Activated CD8-positive, alpha-beta memory T cell treated with anti-CD3 and anti-CD28 coated beads, Interleukin-2, amount 10 ng/mL, durations not matched to agents 7 days and 5 days (primary cell): Measurements from ENCODE around the gene PRRT1. TPM values are rescaled to one million over a fixed set of nuclear protein-coding genes. Genes with fewer than 3 reads are reported as not detected.
"Not testable (repeated sequence)": the region's sequence is repeated elsewhere in the genome, so short reads cannot be mapped to it uniquely, and the experiment has no call there.

Experiments used
- ATAC-seq: fragments of 150-1000 bp; cut with Tn5 transposase; one replicate; pipeline ENCODE4 v1.10.0; 2021; ENCODE audit warnings: moderate library complexity
- CTCF ChIA-PET: fragments of 350-600 bp; sonication (Branson Sonifier 250); formaldehyde crosslinking; loops from one replicate; lab custom pipeline; 2021; ENCODE audit warnings: antibody characterized with exemption; lab: Charles Lee
- DNase-seq: peaks from one replicate; pipeline ENCODE4 v3.0.0-alpha.2; 2020
- H3K27ac Mint-ChIP-seq: one replicate; pipeline ENCODE4 v1.8.0; 2021; ENCODE audit warnings: mild to moderate bottlenecking, mixed read lengths
- H3K27me3 Mint-ChIP-seq: one replicate; pipeline ENCODE4 v1.8.0; 2021; ENCODE audit warnings: mixed read lengths
- H3K36me3 Mint-ChIP-seq: one replicate; pipeline ENCODE4 v1.8.0; 2021; ENCODE audit warnings: mild to moderate bottlenecking, mixed read lengths
- H3K4me1 Mint-ChIP-seq: one replicate; pipeline ENCODE4 v1.8.0; 2021; ENCODE audit warnings: mixed read lengths
- H3K4me3 Mint-ChIP-seq: one replicate; pipeline ENCODE4 v1.8.0; 2021; ENCODE audit warnings: mild to moderate bottlenecking, moderate library complexity, mixed read lengths
- H3K9me3 Mint-ChIP-seq: one replicate; pipeline ENCODE4 v1.8.0; 2022; ENCODE audit warnings: low read depth, mixed read lengths
- total RNA-seq, 2 experiments: library from RNA; stranded (reverse); gene quantifications; one replicate each; pipeline ENCODE4 v1.2.3, GENCODE V29; 2021

PRRT1 gene
- under 1 TPM; 0.23 to 0.28 TPM for total RNA-seq

GRCh38 chr6:32151863-32152768, at the start of gene PRRT1:
TSS of gene PRRT1 (minus strand) at chr6:32151939. CDS start at chr6:32151827, 112 bp downstream.
- Mint-ChIP-seq H3K27ac (no peak within 1 kb of the TSS), H3K36me3 (peaks cover 1% of the 10 kb centered on the region), H3K4me3 (no peak within 1 kb of the TSS), H3K27me3 (peaks cover 50% of the 10 kb centered on the region), H3K9me3 (no peaks in the 10 kb centered on the region), H3K4me1 (peaks cover 32% of the 10 kb centered on the region)
- no peak for DNase-seq
- CTCF ChIA-PET: interaction anchor here (1.1 to 1.6 kb wide), 4 partner anchors 21 to 43 kb away, joined by 3 to 5 read pairs (median 3); no protein-coding TSS in a partner anchor
- no peak for ATAC-seq

- H3K4me1 Mint-ChIP-seq: peaks cover 6% of the 10 kb centered on the region
- CTCF ChIA-PET: no interaction called here
- H3K27ac Mint-ChIP-seq: no peak overlapping the region
- peaks cover 6% of the 10 kb centered on the region for H3K27me3 Mint-ChIP-seq
- no peak overlapping the region for H3K4me3 Mint-ChIP-seq
- no peaks in the 10 kb centered on the region for H3K9me3 Mint-ChIP-seq
- ATAC-seq: no peak
- H3K36me3 Mint-ChIP-seq: no peaks in the 10 kb centered on the region
- no peak for DNase-seq
Measured at GRCh38 chr6:32200711-32201475, 49.2 kb upstream of the PRRT1 start.

DNA sequence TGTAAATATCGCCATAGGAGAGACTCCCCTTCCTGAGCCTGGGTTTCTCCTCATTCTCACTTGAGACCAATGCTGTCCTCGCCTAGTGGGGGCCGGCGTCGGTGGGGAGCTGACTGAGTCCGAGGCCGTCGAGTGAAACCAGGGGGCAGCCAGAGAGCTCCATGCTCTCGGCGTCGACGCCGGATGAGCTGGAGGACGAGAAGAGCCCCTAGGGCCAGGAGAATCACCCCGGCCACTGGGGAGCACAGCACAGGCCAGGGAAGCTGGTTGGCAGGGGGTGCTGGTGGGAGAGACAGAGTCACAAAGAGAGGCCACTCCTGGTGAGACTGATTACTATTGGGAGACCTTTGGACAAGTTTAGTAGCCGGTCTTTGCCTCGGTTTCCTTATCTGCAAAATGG, 47.1 kb upstream of the PRRT1 start:
- no peaks in the 10 kb centered on the region for H3K9me3 Mint-ChIP-seq
- DNase-seq (no peak), ATAC-seq (no peak)
- H3K27ac Mint-ChIP-seq: no peak overlapping the region
- peaks cover 18% of the 10 kb centered on the region for H3K4me1 Mint-ChIP-seq
- H3K4me3 Mint-ChIP-seq: no peak overlapping the region
- no peaks in the 10 kb centered on the region for H3K27me3 Mint-ChIP-seq
- no peaks in the 10 kb centered on the region for H3K36me3 Mint-ChIP-seq
- CTCF ChIA-PET: no interaction called here

DNA sequence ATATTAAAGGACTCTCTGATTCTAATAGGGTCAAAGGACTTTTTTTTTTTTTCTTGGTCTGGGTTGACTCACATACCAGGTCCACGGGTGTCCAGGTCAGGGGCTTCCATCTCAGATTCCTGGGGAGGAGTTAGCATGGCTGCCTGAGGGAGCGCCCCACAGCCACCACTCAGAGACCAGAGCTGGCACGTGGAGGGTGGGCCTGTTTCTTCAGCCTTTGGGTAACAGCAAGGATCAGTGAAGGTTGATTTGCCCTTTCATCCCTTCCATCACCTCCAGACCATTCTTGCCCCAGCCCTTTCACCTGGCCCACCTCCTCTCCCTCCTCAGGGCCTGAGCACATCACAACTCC, 46.6 kb upstream of the PRRT1 start:
- DNase-seq: no peak
- Mint-ChIP-seq H3K36me3 (no peaks in the 10 kb centered on the region), H3K4me3 (no peak overlapping the region), H3K27ac (no peak overlapping the region), H3K4me1 (peaks cover 24% of the 10 kb centered on the region), H3K9me3 (no peaks in the 10 kb centered on the region), H3K27me3 (no peaks in the 10 kb centered on the region)
- CTCF ChIA-PET: interaction anchor here (1.0 to 1.4 kb wide), 2 partner anchors 68 to 79 kb away, joined by 3 to 7 read pairs; partner anchors contain the start of gene FKBPL
- no peak for ATAC-seq

DNA sequence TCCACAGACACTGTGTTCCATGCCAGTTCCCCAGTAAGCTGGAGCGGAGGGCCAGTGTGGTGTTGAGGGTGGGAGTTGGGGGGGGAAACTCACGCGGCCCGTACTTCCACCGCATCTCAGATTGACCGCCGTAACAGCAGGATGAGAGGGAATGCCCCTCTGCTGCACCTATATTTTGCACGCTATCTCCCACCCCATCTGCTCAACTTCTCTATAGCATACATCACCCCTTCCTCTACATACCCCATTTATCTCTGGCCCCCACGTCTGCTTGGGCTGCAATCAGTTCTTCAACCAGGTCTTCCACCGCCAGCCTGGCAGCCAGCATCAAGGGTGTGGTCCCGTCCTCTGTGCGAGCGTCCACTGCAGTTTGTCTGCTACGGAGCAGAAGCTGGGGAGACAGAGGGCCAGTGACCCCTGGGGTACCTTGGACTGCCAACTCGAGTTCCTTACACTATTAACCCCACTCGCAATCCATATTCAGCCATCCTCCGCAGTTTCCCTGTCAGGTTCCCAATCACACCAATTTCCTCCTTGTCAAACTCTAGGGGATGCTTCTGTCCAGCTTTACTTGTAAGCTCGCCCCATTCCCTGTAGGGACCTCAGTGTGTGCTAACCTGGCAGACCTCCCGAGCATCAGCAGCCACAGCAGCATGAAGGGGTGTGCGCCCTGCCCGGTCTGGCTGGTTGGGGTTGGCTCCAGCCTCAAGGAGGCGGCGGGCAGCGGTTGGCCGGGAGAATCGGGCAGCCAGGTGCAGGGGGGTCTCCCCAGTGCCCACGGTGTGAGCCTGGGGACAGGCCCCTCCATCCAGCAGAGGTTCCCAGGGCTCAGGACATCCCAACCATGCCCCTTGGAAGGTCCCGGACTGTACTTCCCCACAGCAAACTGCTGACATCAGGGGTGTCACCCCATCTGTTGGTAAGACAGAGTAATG, 45.2 kb upstream of the PRRT1 start:
- DNase-seq: no peak

DNA sequence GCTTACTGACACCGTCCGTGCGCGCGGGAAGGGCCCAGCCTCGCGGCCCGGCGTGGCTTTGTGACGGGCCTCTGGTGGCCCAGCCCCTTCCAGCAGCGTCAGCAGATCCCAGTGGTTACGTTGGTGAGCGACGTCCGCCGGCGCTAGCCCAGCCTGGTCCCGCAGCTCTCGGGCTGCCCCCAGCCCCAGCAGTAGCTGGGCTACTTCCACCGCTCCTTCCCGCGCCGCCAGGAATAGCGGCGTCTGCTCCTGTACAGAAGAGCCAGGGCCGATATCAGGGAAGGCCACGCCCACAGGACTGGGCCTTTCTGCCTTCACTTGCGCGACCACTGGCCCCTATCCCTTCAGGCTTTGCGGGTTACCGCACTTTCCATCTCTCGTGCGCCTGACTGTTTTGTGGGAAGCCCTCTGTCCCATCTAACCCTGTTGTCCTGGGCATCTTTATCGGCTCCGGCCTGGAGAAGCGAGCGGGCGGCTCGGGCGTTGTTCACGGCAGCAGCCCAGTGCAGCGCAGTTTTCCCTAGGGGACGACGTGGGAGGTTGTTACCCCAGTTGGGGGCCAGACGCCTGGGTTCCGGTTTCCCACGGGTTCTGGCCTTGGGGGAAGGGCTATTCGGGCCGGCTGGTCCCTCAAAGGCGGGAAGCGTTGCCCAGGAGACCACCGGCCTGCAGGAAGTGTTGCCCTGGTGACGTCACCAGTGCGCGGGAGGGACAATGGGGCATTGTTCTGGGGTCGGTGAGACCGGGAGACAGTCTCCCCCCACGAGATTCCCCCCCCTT, 44.4 kb upstream of the PRRT1 start:
- H3K27me3 Mint-ChIP-seq: no peaks in the 10 kb centered on the region
- peak; percentile 2 for ATAC-seq
- peaks cover 6% of the 10 kb centered on the region for H3K36me3 Mint-ChIP-seq

More for the DNA sequence above, 45.2 kb upstream of the PRRT1 start:
- CTCF ChIA-PET: interaction anchor here (1.4 to 2.3 kb wide), 2 partner anchors 78 to 642 kb away, joined by 7 read pairs; partner anchors contain the start of gene TAP2
- Mint-ChIP-seq H3K4me1 (peaks cover 26% of the 10 kb centered on the region), H3K27me3 (no peaks in the 10 kb centered on the region), H3K36me3 (peaks cover 2% of the 10 kb centered on the region), H3K9me3 (no peaks in the 10 kb centered on the region), H3K27ac (peak overlapping the region; percentile 99), H3K4me3 (peak overlapping the region; percentile 95)
- no peak for ATAC-seq

GRCh38 chr6:32195652-32195901, 43.8 kb upstream of the PRRT1 start:
- Mint-ChIP-seq H3K36me3 (peaks cover 10% of the 10 kb centered on the region), H3K27ac (peak overlapping the region; percentile 99), H3K9me3 (no peaks in the 10 kb centered on the region), H3K4me1 (peaks cover 26% of the 10 kb centered on the region), H3K4me3 (peak overlapping the region; percentile 95), H3K27me3 (no peaks in the 10 kb centered on the region)
- peak; percentile 100 for DNase-seq
- peak; percentile 87 for ATAC-seq
- CTCF ChIA-PET: interaction anchor here (0.8 to 2.3 kb wide), 19 partner anchors 11 to 662 kb away, joined by 3 to 16 read pairs (median 4); partner anchors contain the start of genes ATF6B, EGFL8, FKBPL and PRRT1

More for the DNA sequence above, 44.4 kb upstream of the PRRT1 start:
- H3K4me3 Mint-ChIP-seq: peak overlapping the region; percentile 95
- CTCF ChIA-PET: interaction anchor here (0.8 to 2.3 kb wide), 18 partner anchors 11 to 662 kb away, joined by 3 to 16 read pairs (median 4); partner anchors contain the start of genes ATF6B, FKBPL, PRRT1 and RNF5
- no peaks in the 10 kb centered on the region for H3K9me3 Mint-ChIP-seq
- H3K27ac Mint-ChIP-seq: peak overlapping the region; percentile 99
- peaks cover 26% of the 10 kb centered on the region for H3K4me1 Mint-ChIP-seq
- peak; percentile 88 for DNase-seq

DNA sequence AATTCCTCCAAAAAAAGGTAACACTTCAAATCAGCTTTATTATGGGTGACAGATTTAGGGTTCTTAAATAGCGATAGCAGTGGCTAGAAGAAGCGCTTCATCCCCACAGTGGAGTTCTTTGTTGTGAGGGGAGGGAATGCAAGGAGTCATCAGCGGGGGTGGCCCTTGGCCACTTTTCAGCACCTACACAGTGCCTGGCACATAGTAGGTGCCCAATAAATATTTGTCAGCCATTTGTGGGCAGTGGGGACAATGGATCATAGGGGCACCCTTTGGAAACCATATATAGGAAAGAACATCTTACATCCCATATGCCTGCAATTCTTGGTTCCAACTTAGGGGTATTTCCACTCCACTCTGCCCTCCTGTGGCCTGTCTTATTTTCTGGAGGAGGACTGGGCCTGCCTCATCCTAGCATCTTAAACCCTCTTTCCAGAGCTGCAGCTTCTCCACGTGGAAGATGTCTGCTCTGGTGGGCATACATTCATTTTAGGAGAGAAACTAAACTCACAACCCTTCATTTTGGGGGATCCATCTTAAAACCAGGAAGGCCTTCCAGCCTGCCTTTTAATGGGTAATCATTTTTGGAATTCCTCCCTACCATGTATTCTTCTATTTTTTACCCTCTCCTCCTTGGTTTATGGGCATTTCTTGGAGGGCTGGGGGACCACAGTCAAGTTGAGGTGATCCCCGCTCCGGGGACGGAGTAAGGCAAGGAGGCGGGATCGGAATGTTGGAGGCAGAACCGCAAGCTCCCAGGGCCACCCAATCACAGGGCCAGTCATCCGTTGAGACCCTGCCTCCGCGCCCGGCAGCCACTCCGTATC, 43.3 kb upstream of the PRRT1 start:
- no peaks in the 10 kb centered on the region for H3K9me3 Mint-ChIP-seq
- ATAC-seq (no peak), DNase-seq (peak; percentile 70)
- CTCF ChIA-PET: interaction anchor here (0.7 to 2.3 kb wide), 20 partner anchors 10 to 663 kb away, joined by 3 to 16 read pairs (median 4); partner anchors contain the start of genes ATF6B, EGFL8, FKBPL and PRRT1
- H3K27ac Mint-ChIP-seq: peak overlapping the region; percentile 99
- H3K4me3 Mint-ChIP-seq: peak overlapping the region; percentile 95
- peaks cover 26% of the 10 kb centered on the region for H3K4me1 Mint-ChIP-seq
- peaks cover 14% of the 10 kb centered on the region for H3K36me3 Mint-ChIP-seq
- no peaks in the 10 kb centered on the region for H3K27me3 Mint-ChIP-seq

- no peak for ATAC-seq
- CTCF ChIA-PET: interaction anchor here (0.7 to 2.7 kb wide), 3 partner anchors 12 to 76 kb away, joined by 4 to 16 read pairs (median 8); no protein-coding TSS in a partner anchor
- H3K4me3 Mint-ChIP-seq: peak overlapping the region; percentile 95
Measured at GRCh38 chr6:32194388-32194787, 42.6 kb upstream of the PRRT1 start.

DNA sequence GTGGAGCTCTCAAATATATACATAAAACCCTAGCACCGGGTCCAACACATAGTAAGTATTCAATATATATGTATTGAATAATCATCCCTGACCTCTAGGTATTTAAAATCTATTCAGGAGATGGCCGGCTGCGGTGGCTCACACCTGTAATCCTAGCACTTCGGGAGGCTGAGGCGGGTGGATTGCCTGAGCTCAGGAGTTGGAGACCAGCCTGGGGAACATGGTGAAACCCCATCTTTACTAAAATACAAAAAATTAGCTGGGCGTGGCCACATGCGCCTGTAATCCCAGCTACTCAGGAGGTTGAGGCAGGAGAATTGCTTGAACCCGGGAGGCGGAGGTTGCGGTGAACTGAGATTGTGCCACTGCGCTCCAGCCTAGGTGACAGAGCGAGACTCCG, 41.4 kb upstream of the PRRT1 start:
- not testable (repeated sequence) for H3K9me3 Mint-ChIP-seq, H3K27me3 Mint-ChIP-seq, ATAC-seq, DNase-seq
- Mint-ChIP-seq H3K36me3 (peaks cover 23% of the 10 kb centered on the region), H3K4me3 (peak overlapping the region; percentile 98), H3K27ac (peak overlapping the region; percentile 95), H3K4me1 (peaks cover 36% of the 10 kb centered on the region)
- CTCF ChIA-PET: interaction anchor here (1.2 to 4.2 kb wide), 6 partner anchors 11 to 779 kb away, joined by 3 to 31 read pairs (median 5); partner anchors contain the start of genes AGPAT1, ATF6B and RNF5

More at GRCh38 chr6:32194388-32194787, 42.6 kb upstream of the PRRT1 start:
- Mint-ChIP-seq H3K27me3 (no peaks in the 10 kb centered on the region), H3K9me3 (no peaks in the 10 kb centered on the region), H3K27ac (peak overlapping the region; percentile 99), H3K4me1 (peaks cover 26% of the 10 kb centered on the region), H3K36me3 (peaks cover 14% of the 10 kb centered on the region)
- no peak for DNase-seq

- Mint-ChIP-seq H3K27ac (peak within 1 kb of the TSS; percentile 95), H3K4me3 (peak within 1 kb of the TSS; percentile 98), H3K4me1 (peaks cover 40% of the 10 kb centered on the region), H3K9me3 (no peaks in the 10 kb centered on the region), H3K36me3 (peaks cover 26% of the 10 kb centered on the region), H3K27me3 (no peaks in the 10 kb centered on the region)
- ATAC-seq (no peak), DNase-seq (peak; percentile 78)
- CTCF ChIA-PET: interaction anchor here (1.2 to 4.2 kb wide), 6 partner anchors 10 to 779 kb away, joined by 3 to 31 read pairs (median 5); partner anchors contain the start of genes AGPAT1, ATF6B and RNF5
Measured at GRCh38 chr6:32192608-32193039, 40.9 kb upstream of the PRRT1 start, which contains the start of gene GPSM3. TSS of gene GPSM3 (minus strand) at chr6:32192643. CDS start at chr6:32192513, 130 bp downstream.
